GM12801 (cell line): Measurements from ENCODE around the gene CCDC71.

Experiments
- CTCF ChIP-seq: IDR thresholded peaks from one replicate; pipeline ENCODE4 v1.5.1; 2011; ENCODE audit warnings: control low read depth; ENCODE audit not compliant: insufficient read length; ENCODE audit errors: extremely low read depth

The CCDC71 gene

GRCh38 chr3:49166752-49167556 lies 823 bp upstream of the CCDC71 start:
- TF ChIP-seq CTCF, result no peak

- TF ChIP-seq CTCF, result no peak
These were observed 979 bp downstream of the CCDC71 start for GRCh38 chr3:49164983-49165720.

GRCh38 chr3:49163609-49164008 lies 2.5 kb downstream of the CCDC71 start:
- TF ChIP-seq CTCF, result no peak

GRCh38 chr3:49162751-49163419 lies 3.2 kb downstream of the CCDC71 start:
- no peak for TF ChIP-seq CTCF

- TF ChIP-seq CTCF, result no peak
These were observed 4.2 kb downstream of the CCDC71 start for GRCh38 chr3:49161808-49162530.

GRCh38 chr3:49161197-49161596 lies 4.9 kb downstream of the CCDC71 start:
- TF ChIP-seq CTCF, result no peak

- no peak for TF ChIP-seq CTCF
These were observed 7.3 kb downstream of the CCDC71 start for GRCh38 chr3:49158792-49159191.
